ENCODE data around the gene RSPO1. TPM values are rescaled to one million over a fixed set of nuclear protein-coding genes. Genes with fewer than 3 reads are reported as not detected.

Gene RSPO1
- total RNA-seq, 1 donor from 2014 or later: not detected

DNA sequence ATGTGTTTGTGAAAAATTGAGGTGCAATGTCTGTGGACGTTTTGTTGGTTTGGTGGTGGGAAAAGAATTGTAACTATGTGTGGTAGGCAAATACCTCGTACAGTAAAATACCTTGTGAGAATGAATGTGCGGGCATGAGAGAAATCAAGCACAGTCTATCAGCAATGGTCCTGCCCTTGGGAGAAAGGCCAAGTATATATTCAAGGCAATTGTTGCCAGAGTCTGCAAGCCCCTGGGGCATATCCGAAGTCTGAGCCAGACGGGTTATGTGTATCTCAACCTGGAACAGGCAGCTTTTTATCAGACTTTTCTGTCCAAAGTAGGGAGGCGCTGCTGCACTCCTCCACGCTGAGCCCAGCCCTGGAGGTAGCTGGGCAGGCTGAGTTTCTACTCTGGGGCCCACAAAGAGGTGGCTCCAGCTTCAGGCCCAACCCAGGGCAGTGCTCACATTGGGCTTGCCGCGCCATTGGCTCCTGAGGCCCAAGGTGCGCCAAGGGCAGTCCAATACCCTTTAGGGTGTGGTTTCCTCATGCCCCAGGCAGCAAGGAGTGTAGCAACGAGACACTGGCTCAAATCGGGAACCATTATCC, 29.5 kb downstream of the RSPO1 start:
- Histone ChIP-seq H3K27me3 (ENCODE audit: insufficient read depth, low read length) (peaks cover 46% of the 10 kb centered on the region), H4K20me1 (ENCODE audit: insufficient read depth, low read length) (no peaks in the 10 kb centered on the region), H3K36me3 (ENCODE audit: insufficient read depth, low read length) (no peaks in the 10 kb centered on the region), H3K4me3 (ENCODE audit: insufficient read depth, low read depth, low read length) (no peak overlapping the region), H3K9me3 (ENCODE audit: insufficient read depth, low read depth, low read length) (no peaks in the 10 kb centered on the region), H3K27ac (ENCODE audit: low read depth, low read length) (no peak overlapping the region), H2AFZ (ENCODE audit: low read depth, low read length) (no peak overlapping the region), H3K4me1 (ENCODE audit: insufficient read depth, low read length) (no peaks in the 10 kb centered on the region), H3K79me2 (ENCODE audit: insufficient read depth, low read length) (no peaks in the 10 kb centered on the region), H3K4me2 (ENCODE audit: low read length) (no peak overlapping the region), H3K9ac (ENCODE audit: low read length) (no peak overlapping the region)
- Mint-ChIP-seq H3K36me3 (ENCODE audit: low read depth, unreplicated experiment) (no peaks in the 10 kb centered on the region), H3K27ac (ENCODE audit: unreplicated experiment) (no peak overlapping the region), H3K27me3 (ENCODE audit: low read depth, unreplicated experiment) (peaks cover 39% of the 10 kb centered on the region), H3K4me3 (ENCODE audit: unreplicated experiment) (no peak overlapping the region), H3K9me3 (ENCODE audit: unreplicated experiment) (no peaks in the 10 kb centered on the region), H3K4me1 (ENCODE audit: low read depth, unreplicated experiment) (no peaks in the 10 kb centered on the region)
- TF ChIP-seq EZH2 (IDR thresholded peaks at IDR 0.05; ENCODE audit: insufficient read depth, low read length): no peak
- TF ChIP-seq CTCF (IDR thresholded peaks at IDR 0.05; ENCODE audit: insufficient read depth, low read depth, low read length): no peak
- DNase-seq (ENCODE audit: low read depth): no peak
- FAIRE-seq: no peak

GRCh38 chr1:37602750-37603694, 31.7 kb downstream of the RSPO1 start:
- Histone ChIP-seq H2AFZ (ENCODE audit: low read depth, low read length) (no peak overlapping the region), H3K4me1 (ENCODE audit: insufficient read depth, low read length) (no peaks in the 10 kb centered on the region), H3K79me2 (ENCODE audit: insufficient read depth, low read length) (no peaks in the 10 kb centered on the region), H3K27me3 (ENCODE audit: insufficient read depth, low read length) (peaks cover 34% of the 10 kb centered on the region), H4K20me1 (ENCODE audit: insufficient read depth, low read length) (no peaks in the 10 kb centered on the region), H3K4me2 (ENCODE audit: low read length) (no peak overlapping the region), H3K9me3 (ENCODE audit: insufficient read depth, low read depth, low read length) (no peaks in the 10 kb centered on the region), H3K27ac (ENCODE audit: low read depth, low read length) (no peak overlapping the region), H3K9ac (ENCODE audit: low read length) (no peak overlapping the region), H3K36me3 (ENCODE audit: insufficient read depth, low read length) (no peaks in the 10 kb centered on the region), H3K4me3 (ENCODE audit: insufficient read depth, low read depth, low read length) (no peak overlapping the region)
- Mint-ChIP-seq H3K27me3 (ENCODE audit: low read depth, unreplicated experiment) (peaks cover 53% of the 10 kb centered on the region), H3K36me3 (ENCODE audit: low read depth, unreplicated experiment) (no peaks in the 10 kb centered on the region), H3K27ac (ENCODE audit: unreplicated experiment) (no peak overlapping the region), H3K9me3 (ENCODE audit: unreplicated experiment) (no peaks in the 10 kb centered on the region), H3K4me3 (ENCODE audit: unreplicated experiment) (no peak overlapping the region), H3K4me1 (ENCODE audit: low read depth, unreplicated experiment) (no peaks in the 10 kb centered on the region)
- no peak for FAIRE-seq
- peak; percentile 73 for TF ChIP-seq CTCF (IDR thresholded peaks at IDR 0.05; ENCODE audit: insufficient read depth, low read depth, low read length)
- no peak for TF ChIP-seq EZH2 (IDR thresholded peaks at IDR 0.05; ENCODE audit: insufficient read depth, low read length)
- DNase-seq (ENCODE audit: low read depth): no peak

Data from astrocyte (in vitro differentiated cells and primary cell).